GM21447 (cell line): ENCODE results near the gene FOXC1.

Experiments
- ATAC-seq: cut with Tn5 transposase; IDR thresholded peaks from one replicate; pipeline ENCODE4 v1.9.1; 2021; ENCODE audit not compliant: unreplicated experiment

The FOXC1 gene

DNA sequence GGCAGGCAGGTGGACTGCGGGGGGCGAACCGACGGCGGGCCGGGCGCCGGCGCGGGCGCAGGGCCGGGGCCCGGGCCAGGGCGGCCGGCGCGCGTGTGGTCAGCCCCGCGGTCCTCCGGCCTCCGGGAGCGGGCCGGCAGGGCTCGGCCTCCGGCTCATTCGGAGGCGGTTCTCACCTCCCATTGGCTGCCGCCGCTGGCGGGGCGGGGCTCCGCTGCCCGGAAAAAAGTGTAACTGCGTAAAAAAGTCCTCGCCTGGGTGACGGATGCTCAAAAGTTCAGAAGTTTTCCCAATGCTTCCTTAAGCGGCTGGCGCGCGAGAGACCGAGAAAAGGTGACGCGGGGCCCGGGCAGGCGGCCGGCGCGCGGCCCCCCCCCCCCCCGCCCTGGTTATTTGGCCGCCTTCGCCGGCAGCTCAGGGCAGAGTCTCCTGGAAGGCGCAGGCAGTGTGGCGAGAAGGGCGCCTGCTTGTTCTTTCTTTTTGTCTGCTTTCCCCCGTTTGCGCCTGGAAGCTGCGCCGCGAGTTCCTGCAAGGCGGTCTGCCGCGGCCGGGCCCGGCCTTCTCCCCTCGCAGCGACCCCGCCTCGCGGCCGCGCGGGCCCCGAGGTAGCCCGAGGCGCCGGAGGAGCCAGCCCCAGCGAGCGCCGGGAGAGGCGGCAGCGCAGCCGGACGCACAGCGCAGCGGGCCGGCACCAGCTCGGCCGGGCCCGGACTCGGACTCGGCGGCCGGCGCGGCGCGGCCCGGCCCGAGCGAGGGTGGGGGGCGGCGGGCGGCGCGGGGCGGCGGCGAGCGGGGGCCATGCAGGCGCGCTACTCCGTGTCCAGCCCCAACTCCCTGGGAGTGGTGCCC lies at the start of gene FOXC1:
TSS of gene FOXC1 (plus strand) at position 268 of the 849 bp plus-strand sequence. CDS start at position 799, 531 bp downstream.
- ATAC-seq = peak; percentile 72

DNA sequence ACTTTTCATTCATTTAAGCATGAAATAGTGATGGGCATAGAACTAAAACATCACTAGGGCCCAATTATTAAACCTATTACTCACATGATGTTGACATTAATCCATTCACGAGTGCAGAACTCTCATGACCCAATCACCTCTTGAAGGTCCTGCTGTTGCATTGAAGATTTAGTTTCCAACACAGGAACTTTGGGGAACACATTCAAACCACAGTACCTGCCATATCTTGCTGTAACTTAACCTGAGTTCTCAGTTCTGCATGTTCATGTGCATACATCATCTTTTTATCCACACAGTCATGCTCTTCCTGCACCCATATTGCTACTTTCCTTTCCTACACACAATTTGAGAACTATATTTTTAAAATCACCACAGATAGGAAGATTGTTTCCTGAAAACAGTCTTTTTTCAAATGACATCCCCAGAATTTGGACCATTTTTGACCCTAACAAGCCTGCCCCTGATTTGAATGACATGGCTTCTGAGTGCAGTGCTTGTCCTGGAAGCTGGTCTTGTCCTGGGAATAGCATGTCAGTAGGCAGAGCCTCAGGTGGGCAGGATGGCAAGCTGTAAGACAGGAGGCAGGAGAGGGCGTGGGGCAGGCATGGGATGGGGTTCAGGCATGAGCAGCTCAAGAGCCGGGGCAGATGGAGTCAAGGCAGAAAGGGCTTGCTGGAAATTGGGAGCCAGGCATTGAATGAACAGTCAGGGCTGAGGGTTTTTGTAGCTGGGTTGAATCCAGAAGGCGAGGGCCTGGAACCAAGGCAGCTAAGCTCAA lies 49.2 kb upstream of the FOXC1 start:
- no peak for ATAC-seq

DNA sequence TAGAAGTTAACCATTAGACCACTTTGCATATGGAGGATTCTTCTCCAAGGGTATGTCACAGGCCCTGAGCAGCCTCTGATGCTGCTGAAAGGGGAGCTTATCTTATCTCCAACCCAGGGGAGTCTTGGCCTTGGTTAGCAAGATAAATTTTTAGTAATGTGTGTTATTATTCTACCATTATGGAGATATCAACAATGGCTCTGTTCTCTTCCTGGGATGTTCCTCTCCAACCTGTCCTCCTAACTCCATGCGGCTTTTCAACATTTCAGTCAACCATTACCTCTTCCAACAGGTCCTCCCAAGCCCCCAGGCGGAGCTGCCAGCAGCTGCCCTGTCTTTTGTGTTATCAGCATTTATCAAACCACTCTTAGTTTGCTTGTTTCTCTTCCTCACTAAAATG lies 48.4 kb upstream of the FOXC1 start:
- ATAC-seq = no peak

DNA sequence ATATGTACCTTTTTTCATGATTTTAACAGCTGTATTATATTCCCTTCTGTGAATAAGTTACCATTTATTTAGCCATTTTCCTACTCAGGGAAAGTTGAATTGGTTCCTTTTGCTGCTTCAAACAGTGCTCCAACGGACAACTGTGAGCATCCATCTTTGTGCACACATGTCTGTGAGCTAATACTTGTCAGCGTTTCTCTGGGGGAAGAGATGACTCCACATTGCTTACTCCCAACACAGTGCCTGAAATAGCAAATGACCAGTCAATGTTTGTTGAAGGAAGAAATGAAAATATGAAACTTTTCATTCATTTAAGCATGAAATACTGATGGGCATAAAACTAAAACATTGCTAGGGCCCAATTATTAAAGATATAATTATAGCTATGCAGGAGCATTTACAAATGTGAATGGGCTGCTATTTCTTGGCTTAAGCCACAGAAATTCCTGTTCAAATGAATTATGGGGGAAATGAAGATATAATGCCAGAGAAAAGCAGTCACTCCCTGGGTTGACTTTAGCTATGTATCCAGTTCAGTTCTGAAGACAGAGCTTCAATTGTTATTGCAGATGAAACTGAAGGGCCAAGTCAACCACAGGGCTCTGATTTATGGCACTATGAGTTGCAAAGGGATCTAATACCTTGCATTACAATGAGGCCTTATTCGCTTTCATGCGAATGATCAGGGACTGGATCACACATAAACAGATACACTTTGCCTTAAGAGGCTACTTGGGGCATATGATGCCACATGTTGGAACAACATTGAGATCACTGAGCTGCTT lies 47.4 kb upstream of the FOXC1 start:
- no peak for ATAC-seq

DNA sequence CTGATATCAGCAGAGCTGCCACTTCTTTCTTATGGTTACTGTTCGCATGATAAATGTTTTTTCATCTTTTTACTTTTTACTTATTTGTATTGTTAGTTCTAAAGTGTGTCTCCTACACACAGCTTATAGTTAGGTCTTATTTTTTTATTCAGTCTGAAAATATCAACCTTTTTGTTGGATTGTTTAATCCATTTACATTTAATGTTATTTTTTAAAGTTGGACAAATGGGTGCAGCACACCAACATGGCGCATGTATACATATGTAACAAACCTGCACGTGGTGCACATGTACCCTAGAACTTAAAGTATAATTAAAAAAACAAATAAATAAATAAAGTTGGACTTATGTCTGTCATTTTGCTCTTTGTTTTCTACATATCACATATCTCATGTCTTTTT lies 40.3 kb upstream of the FOXC1 start:
- no peak for ATAC-seq

DNA sequence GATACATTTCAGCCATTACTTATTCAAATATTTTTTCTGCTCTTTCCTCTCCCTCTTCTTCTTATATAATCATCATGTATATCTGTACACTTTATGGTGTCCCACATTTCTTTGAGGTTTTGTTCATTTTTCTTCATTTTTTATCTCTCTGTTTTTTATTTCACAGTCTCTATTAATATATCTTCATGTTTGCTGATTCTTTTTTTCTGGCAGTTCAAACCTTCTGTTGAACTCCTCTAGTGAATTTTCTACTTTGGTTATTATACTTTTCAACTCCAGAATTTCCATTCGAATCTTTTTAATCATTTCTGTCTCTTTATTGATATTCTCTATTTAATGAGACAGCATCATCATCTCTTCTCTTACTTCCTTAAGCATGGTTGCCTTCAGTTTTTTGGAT lies 38.9 kb upstream of the FOXC1 start:
- ATAC-seq = no peak

DNA sequence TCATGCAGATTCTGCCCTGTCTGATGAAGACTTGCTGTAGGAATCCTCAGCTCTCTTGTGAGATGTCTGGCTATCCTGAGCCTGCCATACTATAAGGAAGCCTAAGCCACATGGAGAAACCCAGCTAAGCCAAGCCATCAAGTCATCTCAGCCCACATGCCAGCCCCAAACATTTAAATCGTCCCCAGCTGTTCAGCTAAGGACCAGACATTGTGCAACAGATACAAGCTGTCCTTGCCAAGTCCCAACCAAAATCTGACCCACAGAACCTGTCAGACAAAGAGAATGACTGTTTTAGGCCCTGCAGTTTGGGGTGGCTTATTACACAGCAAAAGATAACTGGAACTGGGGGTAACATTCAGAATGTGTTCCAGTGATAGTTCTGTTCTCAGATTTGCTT lies 36.8 kb upstream of the FOXC1 start:
- no peak for ATAC-seq

DNA sequence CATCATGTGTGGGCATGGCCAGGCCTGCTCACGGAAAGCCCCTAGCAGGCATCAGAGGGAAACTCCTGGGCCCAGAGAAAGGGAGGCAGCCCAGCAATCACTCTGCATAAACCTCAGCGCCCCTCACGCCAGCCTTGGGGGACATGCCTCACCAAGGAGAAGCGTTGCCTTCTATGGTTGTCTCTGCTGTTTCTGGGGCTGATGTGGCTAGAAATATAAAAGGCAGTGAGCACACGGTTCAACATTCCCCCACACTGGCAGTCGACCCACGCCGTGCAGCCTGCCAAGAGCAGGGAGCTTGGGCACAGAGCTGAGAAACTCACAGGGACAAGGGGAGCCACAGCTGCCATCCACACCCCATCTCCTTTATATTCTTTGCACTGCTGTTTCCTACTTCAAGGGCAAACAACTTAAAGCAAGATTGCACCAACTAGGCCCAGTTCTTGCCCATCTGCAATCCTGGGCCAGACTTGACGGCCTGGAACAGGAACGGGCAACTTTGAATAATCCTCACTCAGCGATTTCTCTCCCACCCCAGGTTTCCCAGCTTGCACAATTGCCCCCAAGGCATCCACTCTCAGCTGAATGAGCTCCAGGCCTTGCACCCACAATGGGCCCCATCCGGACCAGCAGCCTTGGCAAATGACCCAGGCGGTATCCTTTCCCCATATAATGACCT lies 35.5 kb upstream of the FOXC1 start:
- no peak for ATAC-seq

DNA sequence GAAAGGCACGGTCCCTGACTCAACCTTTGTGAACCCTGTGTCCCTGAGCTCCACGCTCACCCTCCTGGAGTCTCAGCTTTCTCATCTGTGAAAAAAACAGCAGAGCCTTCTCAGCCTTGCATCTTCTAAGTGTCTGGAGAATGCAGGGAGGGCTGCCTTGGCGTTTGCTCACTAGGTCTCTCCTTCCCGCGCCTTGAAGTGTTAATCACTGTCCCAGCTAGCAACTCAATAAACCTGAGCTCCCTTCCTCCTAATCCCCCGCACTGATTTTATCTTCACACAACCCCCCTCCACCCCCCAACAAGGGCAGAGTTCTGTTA lies 34.9 kb upstream of the FOXC1 start:
- no peak for ATAC-seq

DNA sequence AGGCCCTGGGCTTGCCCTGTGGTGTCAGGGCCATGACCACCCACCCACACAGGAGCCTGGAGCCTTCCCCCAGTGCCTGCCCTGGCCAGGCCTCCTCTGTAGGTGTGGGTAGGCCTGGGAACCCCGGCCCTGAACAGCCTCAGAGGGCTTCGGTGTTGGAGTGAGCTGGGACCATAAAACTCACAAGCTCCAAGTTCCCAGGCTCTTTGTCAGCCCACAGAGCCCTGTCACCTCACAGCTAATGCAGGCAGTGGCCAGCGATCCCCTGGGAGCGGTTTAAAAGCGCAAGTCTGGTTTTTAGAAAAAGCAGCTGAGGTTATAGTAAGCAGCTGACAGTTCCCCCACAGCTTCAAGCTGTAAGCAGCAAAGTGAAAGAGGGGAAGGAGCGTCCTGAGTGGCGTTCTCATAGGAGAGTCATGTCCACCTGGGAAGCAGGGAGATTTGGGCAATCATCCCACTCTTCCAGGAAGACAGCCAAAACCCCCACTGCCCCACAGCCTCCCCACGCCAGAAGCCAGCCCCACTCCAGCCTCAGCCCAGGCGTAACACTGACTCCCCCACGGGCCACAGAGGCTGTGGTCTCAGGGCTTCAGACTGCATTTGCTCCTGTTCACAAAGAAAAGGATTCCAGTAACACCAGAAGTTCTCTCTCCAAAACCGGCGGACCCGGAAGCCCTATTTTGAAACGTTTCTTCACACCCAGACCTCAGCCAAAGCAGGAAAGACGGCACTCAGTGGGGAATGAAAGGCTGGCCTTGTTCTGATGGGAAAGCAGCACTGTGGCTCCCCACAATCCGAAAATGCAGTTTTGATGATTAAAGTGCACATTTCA lies 34.3 kb upstream of the FOXC1 start:
- ATAC-seq = peak; percentile 63

DNA sequence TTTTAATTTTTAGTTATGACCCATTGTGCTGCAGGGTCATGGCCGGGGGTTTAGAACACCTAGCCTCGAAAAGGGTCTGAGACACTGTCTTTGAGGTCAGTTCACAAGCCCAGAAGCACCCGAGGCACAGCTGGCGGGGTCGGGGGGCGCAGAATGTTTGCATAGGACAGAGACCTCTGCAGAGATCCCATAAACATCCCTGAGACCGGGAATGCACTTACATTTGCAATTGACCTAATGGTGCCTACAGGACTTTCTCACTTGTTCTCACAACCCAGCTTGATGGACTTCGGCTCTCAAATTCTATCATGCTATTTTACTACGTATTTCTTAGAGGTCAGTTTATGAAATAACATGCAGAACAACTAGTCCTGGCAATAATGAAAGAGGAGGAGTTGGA lies 33.5 kb upstream of the FOXC1 start:
- ATAC-seq = no peak

DNA sequence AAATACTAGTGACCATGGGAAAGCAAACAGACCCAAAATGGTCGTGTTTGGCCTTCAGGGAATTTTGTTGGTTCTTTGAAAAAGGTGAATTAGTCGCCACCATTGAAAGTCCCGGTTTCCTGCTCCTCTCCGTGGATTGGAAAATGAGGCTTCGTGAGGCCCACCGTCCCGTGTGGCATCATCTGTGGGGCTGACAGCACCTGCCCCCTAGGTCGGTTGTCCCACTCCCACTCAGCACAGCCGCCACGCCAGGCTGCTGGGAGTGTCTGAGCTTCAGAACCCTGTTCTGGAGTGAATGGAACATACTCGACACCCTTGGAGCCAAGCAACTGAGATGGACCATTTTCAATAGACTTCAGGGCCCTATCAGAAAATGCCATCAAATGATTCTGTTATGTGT lies 33.0 kb upstream of the FOXC1 start:
- no peak for ATAC-seq

DNA sequence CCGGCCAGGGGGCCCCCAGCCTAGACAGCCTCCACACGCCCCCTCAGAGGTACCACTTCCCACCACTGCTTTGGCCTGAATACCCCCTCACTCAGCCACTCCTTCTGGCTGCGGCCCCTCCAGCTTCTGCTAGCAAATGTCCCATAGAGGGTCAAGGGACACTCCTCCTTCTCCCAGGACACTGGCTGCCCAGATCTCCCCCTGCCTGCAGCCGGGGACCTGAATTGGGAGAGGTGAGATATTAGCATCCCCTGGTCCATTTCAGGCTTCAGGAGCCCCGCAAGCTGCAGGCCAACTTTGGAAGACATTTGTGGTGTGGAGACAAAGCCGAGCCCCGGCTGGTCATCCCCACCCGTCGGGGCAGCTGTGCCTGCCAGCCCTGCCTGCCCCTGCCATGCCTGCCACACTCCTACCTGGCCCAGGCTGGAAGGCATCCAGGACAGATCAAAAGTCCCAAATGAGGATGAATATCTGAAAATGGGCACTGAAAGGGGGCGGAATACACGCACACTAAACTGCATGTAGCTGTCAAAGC lies 32.5 kb upstream of the FOXC1 start:
- no peak for ATAC-seq

DNA sequence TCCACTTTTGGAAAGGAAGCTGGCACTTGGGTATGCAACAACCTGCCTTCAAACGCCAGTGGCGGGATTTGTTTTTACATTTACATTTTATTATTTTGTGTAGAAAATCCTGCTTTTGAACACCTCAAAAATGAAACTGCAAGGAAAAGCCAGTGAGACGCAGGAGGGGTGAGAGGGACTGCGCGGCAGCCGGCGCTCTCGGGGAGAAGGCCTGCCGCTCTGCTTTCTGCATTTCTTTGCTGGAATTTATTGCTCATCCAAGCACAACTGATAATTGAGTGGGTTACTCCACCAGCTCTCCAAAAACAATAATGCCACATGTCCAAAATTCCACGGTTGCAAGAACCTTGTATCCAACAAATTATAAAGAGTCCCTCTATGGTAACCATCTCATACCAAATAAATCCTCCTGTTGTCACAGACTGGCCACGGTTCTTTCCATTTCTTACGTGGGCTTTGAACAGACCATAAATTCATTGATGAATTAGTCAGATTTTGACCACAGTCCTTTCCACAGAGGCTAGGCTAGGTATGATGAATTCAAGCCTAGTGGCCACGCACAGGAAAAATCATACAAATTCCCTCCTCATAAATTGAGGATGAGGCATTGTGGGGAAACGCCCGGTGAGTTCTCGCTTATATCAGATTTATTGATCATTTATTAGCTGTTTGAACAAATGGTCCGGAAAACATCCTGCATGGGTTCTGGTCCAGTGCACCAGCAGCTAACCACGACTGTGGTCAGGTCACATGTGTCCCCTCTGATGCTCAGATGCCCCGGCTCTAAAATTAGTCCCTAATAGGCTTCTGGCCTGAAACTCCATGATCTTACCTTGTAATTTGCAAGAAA lies 31.6 kb upstream of the FOXC1 start:
- ATAC-seq = no peak

DNA sequence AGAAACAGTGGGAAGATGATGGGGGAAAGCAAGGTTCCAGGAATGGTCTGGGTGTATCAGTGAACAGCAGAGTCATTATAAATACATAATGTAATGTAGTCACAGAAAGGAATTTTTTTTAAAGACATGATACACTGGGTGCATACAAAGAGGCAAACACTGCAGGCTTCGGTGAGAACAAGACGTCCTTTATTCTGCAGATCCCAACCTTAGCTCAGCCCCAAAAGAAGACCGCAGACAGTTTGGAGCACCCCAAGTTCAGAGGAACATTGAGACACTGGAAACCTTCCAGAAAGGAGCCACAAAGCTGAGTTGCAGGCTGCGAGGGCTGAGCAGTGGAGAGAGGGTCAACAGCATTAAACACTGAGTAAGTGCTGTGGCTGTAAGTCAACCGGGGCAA lies 30.6 kb upstream of the FOXC1 start:
- no peak for ATAC-seq

DNA sequence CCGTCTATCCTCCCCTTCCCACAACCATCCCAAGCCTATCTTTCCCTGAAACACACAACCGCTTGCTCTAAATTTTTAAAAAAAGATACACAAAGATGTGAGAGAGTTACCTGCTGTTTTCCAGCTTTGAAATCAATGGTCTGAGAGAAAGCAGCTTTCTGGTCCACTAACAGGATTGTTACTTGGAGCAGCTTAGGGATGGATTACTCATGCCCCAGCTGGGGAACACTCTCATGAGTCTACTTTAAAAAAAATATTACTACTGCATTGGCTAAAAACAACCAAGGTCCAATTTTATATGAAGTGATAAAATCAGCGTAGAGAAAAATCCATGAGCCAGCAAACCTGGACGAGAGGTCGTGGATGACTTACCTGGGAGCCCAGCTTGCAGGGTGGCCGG lies 29.6 kb upstream of the FOXC1 start:
- ATAC-seq = no peak

DNA sequence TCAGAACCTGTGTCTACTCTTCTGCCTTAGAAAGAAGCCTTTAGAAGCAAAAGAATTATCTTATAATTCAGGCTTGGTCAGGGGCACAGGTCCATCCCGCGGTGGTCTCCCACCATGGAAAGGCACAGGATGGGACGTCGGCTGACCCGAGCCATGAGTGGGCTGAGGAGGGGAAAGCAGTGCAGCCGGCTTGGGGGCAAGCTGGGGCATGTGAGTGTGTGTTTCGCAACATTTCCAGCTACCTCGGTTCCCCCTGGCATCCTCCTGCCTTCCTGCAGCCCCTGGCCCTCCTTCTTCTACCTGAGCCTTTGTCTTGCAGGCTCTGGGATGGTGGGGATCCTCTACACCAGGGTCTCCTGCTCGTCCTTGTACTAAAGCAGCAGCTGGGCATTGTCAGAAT lies 29.1 kb upstream of the FOXC1 start:
- ATAC-seq = no peak

DNA sequence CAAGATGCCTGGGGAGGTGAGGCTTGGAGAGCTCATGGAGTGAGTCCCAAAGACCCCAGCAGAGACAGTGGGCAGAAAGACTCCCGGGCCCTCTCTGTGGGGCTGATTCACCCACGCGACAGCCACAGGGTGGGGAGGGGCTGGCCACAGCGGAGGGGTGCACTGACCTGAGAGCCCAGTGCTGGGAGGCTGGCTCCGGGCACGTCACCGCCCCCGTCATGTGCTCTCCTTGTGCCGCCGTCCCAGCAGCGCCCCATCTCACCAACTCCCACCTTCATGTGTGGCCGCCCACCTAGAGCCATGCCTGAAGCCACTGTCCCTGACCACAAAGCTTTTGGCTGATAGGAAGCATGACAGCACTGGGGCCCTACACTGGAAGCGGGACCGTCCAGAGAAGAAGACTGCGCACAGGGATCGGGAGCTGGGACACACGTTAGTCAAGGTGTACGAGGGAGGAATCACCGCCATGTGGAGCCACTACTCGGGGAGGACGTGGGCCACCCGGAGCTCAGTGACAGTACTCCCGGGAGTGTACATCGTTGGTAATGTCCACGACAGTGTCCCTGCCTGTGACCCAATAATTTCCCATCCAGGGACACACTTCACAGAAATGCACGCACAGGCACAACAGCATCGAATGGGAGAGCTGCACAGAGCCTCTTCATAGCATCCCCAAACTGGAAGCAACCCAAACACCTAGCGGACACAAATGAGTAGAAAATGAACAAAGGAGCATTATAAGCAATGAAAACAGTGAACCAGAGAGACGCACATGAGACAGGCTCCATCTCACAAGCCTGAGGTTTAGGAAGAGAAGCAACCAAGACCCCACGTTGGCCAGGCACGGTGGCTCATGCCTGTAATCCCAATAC lies 28.4 kb upstream of the FOXC1 start:
- ATAC-seq = no peak
